Keratinocyte (primary cell): Measurements from ENCODE around the gene GHRHR. TPM values are rescaled to one million over a fixed set of nuclear protein-coding genes. Genes with fewer than 3 reads are reported as not detected.

Experiments
- DNase-seq: peaks from one replicate; pipeline ENCODE4 v3.0.0-alpha.2; 2011; ENCODE audit warnings: low read depth, missing footprints, low spot score
- FAIRE-seq: peaks from 2 replicates; lab custom pipeline; 2011; peaks lifted over from hg19 to GRCh38; lab: Jason Lieb, UNC
- H2AFZ ChIP-seq: 2 replicates; pipeline ENCODE4 v1.6.0; 2012; ENCODE audit warnings: low read length, control low read depth, inconsistent platforms; ENCODE audit not compliant: control insufficient read depth
- H3K27ac ChIP-seq: 2 replicates; pipeline ENCODE4 v1.5.1; 2011; ENCODE audit warnings: low read length; ENCODE audit not compliant: control insufficient read depth, insufficient read depth
- H3K27me3 ChIP-seq: 3 replicates; pipeline ENCODE4 v1.6.0; 2011; ENCODE audit warnings: low read length; ENCODE audit not compliant: control insufficient read depth, insufficient read depth; ENCODE audit errors: extremely low read depth
- H3K36me3 ChIP-seq, 2 experiments: 2 replicates in 1 of 2; 3 replicates in 1 of 2; pipeline ENCODE4 v1.5.1; 2011; ENCODE audit warnings: low read length in 2 of 2, mild to moderate bottlenecking in 1 of 2; ENCODE audit not compliant: control insufficient read depth in 2 of 2, insufficient read depth in 2 of 2; ENCODE audit errors: extremely low read depth in 1 of 2
- H3K4me1 ChIP-seq: 3 replicates; pipeline ENCODE4 v1.5.1; 2011; ENCODE audit warnings: low read length; ENCODE audit not compliant: control insufficient read depth, insufficient read depth; ENCODE audit errors: extremely low read depth
- H3K4me2 ChIP-seq: 3 replicates; pipeline ENCODE4 v1.6.0; 2011; ENCODE audit warnings: low read depth, low read length; ENCODE audit not compliant: control insufficient read depth, insufficient read depth; ENCODE audit errors: extremely low read depth
- H3K4me3 ChIP-seq, 3 experiments: fragments of 200-600 bp in 1 of 3; sonication (generic) in 1 of 3; 2 replicates in 2 of 3; 3 replicates in 1 of 3; pipeline ENCODE4 v1.5.1; 2011 to 2016; ENCODE audit warnings: low read length in 3 of 3, mild to moderate bottlenecking in 3 of 3, control low read depth in 2 of 3, inconsistent platforms in 1 of 3, low read depth in 1 of 3, mixed read lengths in 1 of 3, mixed run types in 1 of 3, moderate library complexity in 1 of 3; ENCODE audit not compliant: control insufficient read depth in 2 of 3, insufficient read depth in 2 of 3; ENCODE audit errors: extremely low read depth in 1 of 3
- H3K79me2 ChIP-seq: 2 replicates; pipeline ENCODE4 v1.6.0; 2012; ENCODE audit warnings: low read length; ENCODE audit not compliant: control insufficient read depth, insufficient read depth
- H3K9ac ChIP-seq: 3 replicates; pipeline ENCODE4 v1.6.0; 2011; ENCODE audit warnings: low read length; ENCODE audit not compliant: control insufficient read depth, insufficient read depth; ENCODE audit errors: extremely low read depth
- H3K9me1 ChIP-seq: 3 replicates; pipeline ENCODE4 v1.6.0; 2011; ENCODE audit warnings: low read length; ENCODE audit not compliant: control insufficient read depth, insufficient read depth; ENCODE audit errors: extremely low read depth
- H3K9me3 ChIP-seq: 2 replicates; pipeline ENCODE4 v1.5.1; 2012; ENCODE audit warnings: low read depth, low read length; ENCODE audit not compliant: control insufficient read depth
- H4K20me1 ChIP-seq: 3 replicates; pipeline ENCODE4 v1.6.0; 2011; ENCODE audit warnings: low read length; ENCODE audit not compliant: control insufficient read depth, insufficient read depth; ENCODE audit errors: extremely low read depth
- CTCF ChIP-seq, 3 experiments: IDR thresholded peaks in 1 of 3; conservative IDR thresholded peaks in 1 of 3; optimal IDR thresholded peaks in 1 of 3; 2 replicates in 2 of 3; 3 replicates in 1 of 3; pipeline versions ENCODE3 to v1.5.1; 2011; ENCODE audit warnings: low read length in 3 of 3, mild to moderate bottlenecking in 3 of 3, moderate library complexity in 2 of 3, control low read depth in 1 of 3, inconsistent platforms in 1 of 3; ENCODE audit not compliant: insufficient read depth in 2 of 3; ENCODE audit errors: extremely low read depth in 1 of 3
- EZH2 ChIP-seq: IDR thresholded peaks from one replicate; pipeline ENCODE4 v1.6.1; 2012; ENCODE audit warnings: inconsistent platforms, mild to moderate bottlenecking, low read length, moderate library complexity
- dilution Hi-C: fragments of 300-500 bp; cut with MboI; formaldehyde crosslinking; loops from one replicate; pipeline ENCODE4 v1.7.0; 2020; ENCODE audit warnings: low sequenced_read_pairs; ENCODE audit not compliant: extremely low pct_ligation_motif_present
- polyA plus RNA-seq, 5 experiments: library from polyadenylated mRNA; depleted of rRNA in 3 of 5; stranded (reverse) in 3 of 5; stranded (forward) in 1 of 5; unstranded in 1 of 5; fragments of >200 nt; gene quantifications; 1 replicate in 1 of 5; 2 replicates in 3 of 5; 3 replicates in 1 of 5; pipeline versions ENCODE4 v1.2.1 to v1.2.3, GENCODE V29; 2011 to 2012; ENCODE audit warnings: missing spikeins in 2 of 5, low read depth in 1 of 5, low replicate concordance in 1 of 5

Gene GHRHR
- polyA plus RNA-seq, 1 donor (not counting 4 experiments of a cell fraction or from before 2014, with no cell fraction given) = not detected

- Histone ChIP-seq H3K27me3 (peaks cover 5% of the 10 kb centered on the region), H2AFZ (no peak overlapping the region), H3K4me2 (no peak overlapping the region), H3K79me2 (no peaks in the 10 kb centered on the region), H3K4me3 (no peak overlapping the region), H3K4me1 (peaks cover 11% of the 10 kb centered on the region), H3K36me3 (no peaks in the 10 kb centered on the region), H3K27ac (no peak overlapping the region), H3K9ac (no peak overlapping the region), H3K9me3 (no peaks in the 10 kb centered on the region), H3K9me1 (no peaks in the 10 kb centered on the region), H4K20me1 (no peaks in the 10 kb centered on the region)
- DNase-seq (no peak), FAIRE-seq (peak; percentile 59)
- dilution Hi-C loops = loop anchor here (25.0 kb wide), 1 partner anchor 128 kb away; no protein-coding TSS in a partner anchor
- no peak for TF ChIP-seq EZH2
- no peak for TF ChIP-seq CTCF (optimal IDR thresholded peaks at IDR 0.05 in 1 of 3, IDR thresholded peaks at IDR 0.05 in 1 of 3, conservative IDR thresholded peaks at IDR 0.05 in 1 of 3; ENCODE audit: extremely low read depth in 1 of 3, insufficient read depth in 2 of 3, low read length in 3 of 3)
Observed at GRCh38 chr7:30984359-30985107, 20.8 kb downstream of the GHRHR start.

- dilution Hi-C loops = loop anchor here (25.0 kb wide), 1 partner anchor 127 kb away; no protein-coding TSS in a partner anchor
- Histone ChIP-seq H3K4me3 (no peak overlapping the region), H3K9ac (no peak overlapping the region), H3K9me3 (no peaks in the 10 kb centered on the region), H3K9me1 (no peaks in the 10 kb centered on the region), H3K27ac (no peak overlapping the region), H3K4me1 (peaks cover 11% of the 10 kb centered on the region), H2AFZ (no peak overlapping the region), H3K27me3 (no peaks in the 10 kb centered on the region), H4K20me1 (no peaks in the 10 kb centered on the region), H3K4me2 (no peak overlapping the region), H3K79me2 (no peaks in the 10 kb centered on the region), H3K36me3 (no peaks in the 10 kb centered on the region)
- TF ChIP-seq EZH2 (no peak), CTCF (optimal IDR thresholded peaks at IDR 0.05 in 1 of 3, IDR thresholded peaks at IDR 0.05 in 1 of 3, conservative IDR thresholded peaks at IDR 0.05 in 1 of 3; ENCODE audit: extremely low read depth in 1 of 3, insufficient read depth in 2 of 3, low read length in 3 of 3) (no peak)
- DNase-seq (no peak), FAIRE-seq (no peak)
Observed at GRCh38 chr7:30985756-30986155, 22.0 kb downstream of the GHRHR start.
